Camera-type eye (tissue), 1 donor: ENCODE data around the gene NKX2-2. TPM values are rescaled to one million over a fixed set of nuclear protein-coding genes. Genes with fewer than 3 reads are reported as not detected.

Experiments
- total RNA-seq: library from RNA; depleted of rRNA; stranded (reverse); fragments of >200 nt; gene quantifications from one replicate; pipeline ENCODE4 v1.2.3, GENCODE V29; 2014

NKX2-2 gene
- not detected for total RNA-seq

DNA sequence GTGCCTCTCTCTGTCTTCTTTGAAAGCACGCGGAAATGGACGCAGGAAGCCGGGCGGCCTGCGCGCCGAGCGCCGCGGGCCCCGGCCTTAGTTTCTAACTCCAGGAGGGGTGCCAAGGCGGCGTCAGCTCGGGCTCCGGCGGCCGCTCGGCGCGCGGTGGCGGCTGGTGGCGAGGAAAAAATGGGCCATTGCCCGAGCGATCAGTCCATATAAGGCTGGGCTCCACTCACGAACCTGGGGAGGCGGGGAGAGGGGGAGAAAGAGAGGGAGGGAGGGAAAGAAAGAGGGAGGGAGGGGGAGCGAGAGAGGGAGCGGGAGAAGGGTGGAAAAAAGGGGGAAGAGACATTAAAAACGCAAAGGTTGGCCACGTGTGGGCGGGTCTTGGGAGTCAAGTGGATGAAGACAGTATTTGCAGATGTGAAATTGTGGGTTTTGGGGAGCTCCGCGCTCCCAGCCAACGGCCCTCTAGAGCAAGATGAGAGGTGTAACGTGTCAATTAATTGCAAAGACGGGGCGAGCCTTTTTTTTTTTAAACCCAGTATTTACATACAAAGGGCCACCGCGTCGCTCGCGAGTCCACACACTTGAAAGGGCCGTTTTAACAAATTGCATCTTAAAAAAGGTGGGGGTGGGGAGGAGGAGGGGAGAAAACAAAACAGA lies at the start of gene NKX2-2:
TSS of gene NKX2-2 (minus strand) at position 184 of the 660 bp plus-strand sequence. CDS start 395 bp downstream, outside the sequence.

Other genes starting within 250 kb of the NKX2-2 start
- gene XRN2, start 210.7 kb downstream of the NKX2-2 start, total RNA-seq, result 81.7 TPM
- gene NKX2-4, start 116.5 kb downstream of the NKX2-2 start, total RNA-seq, result not detected
- gene PAX1, start 191.6 kb upstream of the NKX2-2 start, total RNA-seq, result 0.33 TPM